MM.1S (cell line): ENCODE data around the gene TMEM9.

Experiments
- DNase-seq: peaks from one replicate; pipeline ENCODE4 v3.0.0-alpha.2; 2015
- H2AFZ ChIP-seq: fragments of 300-600 bp; sonication (generic); 2 replicates; pipeline ENCODE4 v1.6.0; 2016; ENCODE audit warnings: antibody characterized with exemption, low read length
- H3F3A ChIP-seq: fragments of 300-600 bp; sonication (generic); 2 replicates; pipeline ENCODE4 v1.6.1; 2016; ENCODE audit warnings: mild to moderate bottlenecking, antibody characterized with exemption, low read length, moderate library complexity, mixed read lengths; ENCODE audit not compliant: insufficient read depth
- H3K27ac ChIP-seq: fragments of 300-600 bp; sonication (generic); 2 replicates; pipeline ENCODE4 v1.5.1; 2016; ENCODE audit warnings: mild to moderate bottlenecking, low read length
- H3K27me3 ChIP-seq: fragments of 300-600 bp; sonication (generic); replicated peaks from 2 replicates; pipeline ENCODE4 v1.6.0; 2016; ENCODE audit warnings: low read length; ENCODE audit not compliant: insufficient read depth
- H3K36me3 ChIP-seq: fragments of 300-600 bp; sonication (generic); replicated peaks from 2 replicates; pipeline ENCODE4 v1.6.1; 2016; ENCODE audit warnings: mild to moderate bottlenecking, low read length, mixed read lengths; ENCODE audit not compliant: insufficient read depth
- H3K4me1 ChIP-seq: fragments of 300-600 bp; sonication (generic); 2 replicates; pipeline ENCODE4 v1.6.1; 2016; ENCODE audit warnings: low read length, mixed read lengths
- H3K4me2 ChIP-seq: fragments of 300-600 bp; sonication (generic); 2 replicates; pipeline ENCODE4 v1.6.0; 2016; ENCODE audit warnings: low read depth, low read length
- H3K4me3 ChIP-seq: fragments of 300-600 bp; sonication (generic); 2 replicates; pipeline ENCODE4 v1.5.1; 2016; ENCODE audit warnings: low read length, mixed read lengths
- H3K79me2 ChIP-seq: fragments of 300-600 bp; sonication (generic); 2 replicates; pipeline ENCODE4 v1.6.1; 2016; ENCODE audit warnings: mixed run types, low read length, mixed read lengths
- H3K9ac ChIP-seq: fragments of 300-600 bp; sonication (generic); 2 replicates; pipeline ENCODE4 v1.6.1; 2016; ENCODE audit warnings: low read length, mixed read lengths
- H3K9me2 ChIP-seq: fragments of 300-600 bp; sonication (generic); replicated peaks from 2 replicates; pipeline ENCODE4 v1.6.1; 2016; ENCODE audit warnings: mild to moderate bottlenecking, low read length, mixed read lengths; ENCODE audit not compliant: insufficient read depth
- H3K9me3 ChIP-seq: fragments of 300-600 bp; sonication (generic); replicated peaks from 2 replicates; pipeline ENCODE4 v1.6.1; 2016; ENCODE audit warnings: mild to moderate bottlenecking, low read length, mixed read lengths; ENCODE audit not compliant: insufficient read depth
- H4K20me1 ChIP-seq: fragments of 300-600 bp; sonication (generic); 2 replicates; pipeline ENCODE4 v1.6.1; 2016; ENCODE audit warnings: mild to moderate bottlenecking, low read length, moderate library complexity, mixed read lengths; ENCODE audit not compliant: insufficient read depth
- EZH2 ChIP-seq: fragments of 300-600 bp; sonication (generic); optimal IDR thresholded peaks from 2 replicates; pipeline ENCODE3; 2017; ENCODE audit warnings: low read depth, mild to moderate bottlenecking, antibody characterized with exemption, low read length, mixed read lengths
- EZH2phosphoT487 ChIP-seq: fragments of 300-600 bp; sonication (generic); IDR thresholded peaks from 2 replicates; pipeline ENCODE4 v1.6.1; 2018; ENCODE audit warnings: antibody characterized with exemption, low read length
- TF ChIP-seq, protein P1 (sequence below): fragments of 300-600 bp; sonication (generic); IDR thresholded peaks from 2 replicates; pipeline ENCODE4 v1.5.1; 2016; ENCODE audit warnings: antibody characterized with exemption, low read length, mixed read lengths

TMEM9 gene

DNA sequence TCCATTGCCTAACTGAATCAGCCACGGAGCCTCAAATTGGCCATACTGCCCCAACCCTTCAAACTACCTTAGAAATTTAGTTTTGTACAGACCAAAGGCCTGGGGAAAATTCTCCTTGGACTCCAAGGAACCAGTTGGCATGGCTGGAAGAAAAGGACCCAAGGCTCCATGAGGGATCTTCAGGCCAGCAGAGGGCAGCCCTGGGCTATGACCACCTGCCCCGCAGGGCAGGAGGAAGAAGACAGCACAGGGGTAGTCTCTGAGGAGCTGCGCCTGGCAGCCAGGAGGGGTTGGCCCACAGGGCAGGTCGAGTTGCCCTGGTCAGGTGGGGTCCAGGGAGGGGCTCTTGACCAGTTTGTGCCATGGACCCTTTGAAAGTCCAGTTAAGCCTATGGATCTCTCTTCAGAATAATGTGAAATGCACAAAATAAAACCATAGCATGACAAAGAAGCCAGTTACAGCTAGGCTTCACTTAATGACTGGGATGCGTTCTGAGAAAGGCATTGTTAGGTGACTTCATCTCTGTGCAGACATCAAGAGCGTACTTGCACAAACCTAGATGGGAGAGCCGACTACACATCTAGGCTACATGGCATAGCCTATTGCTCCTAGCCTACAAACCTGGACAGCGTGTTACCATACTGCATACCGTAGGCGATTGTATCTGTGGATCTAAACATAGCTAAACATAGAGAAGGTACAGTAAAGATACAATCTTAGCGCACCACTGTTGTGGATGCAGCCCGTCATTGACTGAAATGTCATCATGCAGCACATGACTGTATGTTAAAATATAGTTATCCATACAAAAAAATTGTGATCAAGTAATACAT, 68.2 kb downstream of the TMEM9 start:
- H2AFZ ChIP-seq, result no peak overlapping the region
- TF ChIP-seq EZH2phosphoT487 (no peak), EZH2 (no peak)
- TF ChIP-seq, protein P1, sequence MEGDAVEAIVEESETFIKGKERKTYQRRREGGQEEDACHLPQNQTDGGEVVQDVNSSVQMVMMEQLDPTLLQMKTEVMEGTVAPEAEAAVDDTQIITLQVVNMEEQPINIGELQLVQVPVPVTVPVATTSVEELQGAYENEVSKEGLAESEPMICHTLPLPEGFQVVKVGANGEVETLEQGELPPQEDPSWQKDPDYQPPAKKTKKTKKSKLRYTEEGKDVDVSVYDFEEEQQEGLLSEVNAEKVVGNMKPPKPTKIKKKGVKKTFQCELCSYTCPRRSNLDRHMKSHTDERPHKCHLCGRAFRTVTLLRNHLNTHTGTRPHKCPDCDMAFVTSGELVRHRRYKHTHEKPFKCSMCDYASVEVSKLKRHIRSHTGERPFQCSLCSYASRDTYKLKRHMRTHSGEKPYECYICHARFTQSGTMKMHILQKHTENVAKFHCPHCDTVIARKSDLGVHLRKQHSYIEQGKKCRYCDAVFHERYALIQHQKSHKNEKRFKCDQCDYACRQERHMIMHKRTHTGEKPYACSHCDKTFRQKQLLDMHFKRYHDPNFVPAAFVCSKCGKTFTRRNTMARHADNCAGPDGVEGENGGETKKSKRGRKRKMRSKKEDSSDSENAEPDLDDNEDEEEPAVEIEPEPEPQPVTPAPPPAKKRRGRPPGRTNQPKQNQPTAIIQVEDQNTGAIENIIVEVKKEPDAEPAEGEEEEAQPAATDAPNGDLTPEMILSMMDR, result peak; percentile 64
- no peaks in the 10 kb centered on the region for H3K27me3 ChIP-seq
- no peak overlapping the region for H3K9ac ChIP-seq
- no peak overlapping the region for H3K4me3 ChIP-seq
- DNase-seq, result peak; percentile 36
- H4K20me1 ChIP-seq, result no peaks in the 10 kb centered on the region
- no peaks in the 10 kb centered on the region for H3K36me3 ChIP-seq
- H3K4me2 ChIP-seq, result no peak overlapping the region
- H3K27ac ChIP-seq, result no peak overlapping the region
- H3K79me2 ChIP-seq, result no peaks in the 10 kb centered on the region
- H3K9me3 ChIP-seq, result no peaks in the 10 kb centered on the region
- no peaks in the 10 kb centered on the region for H3K9me2 ChIP-seq
- H3F3A ChIP-seq, result no peaks in the 10 kb centered on the region
- no peaks in the 10 kb centered on the region for H3K4me1 ChIP-seq
